MCF 10A (cell line): ENCODE data around the gene TRABD. TPM values are rescaled to one million over a fixed set of nuclear protein-coding genes. Genes with fewer than 3 reads are reported as not detected.
A peak's percentile ranks its signal among the peaks of the same experiment; 100 is the strongest.

Experiments used
- BruUV-seq: library from RNA; stranded (reverse); fragments of 400-500 nt; replicated peaks from 2 replicates; lab custom pipeline; 2021; lab: Mats Ljungman, UMichigan
- CTCF ChIA-PET: fragments of 300-600 bp; sonication (Branson Sonifier 250); formaldehyde crosslinking; extraction: SDS; loops from one replicate; lab custom pipeline; 2021; ENCODE audit warnings: antibody characterized with exemption, inconsistent platforms; lab: Yijun Ruan, JAX
- POLR2A ChIA-PET: fragments of 300-600, 350-650 bp; sonication (Branson Sonifier 250); formaldehyde crosslinking; extraction: SDS; loops from one replicate; lab custom pipeline; 2020; ENCODE audit warnings: antibody characterized with exemption, inconsistent platforms; lab: Yijun Ruan, JAX
- DNase-seq: peaks from one replicate; pipeline ENCODE4 v3.0.0-alpha.2; 2018; ENCODE audit not compliant: unreplicated experiment
- H3K27ac Mint-ChIP-seq: one replicate; pipeline ENCODE4 v1.8.0; 2022; ENCODE audit warnings: mild to moderate bottlenecking, low read depth, mixed read lengths; ENCODE audit not compliant: unreplicated experiment
- H3K27me3 Mint-ChIP-seq: one replicate; pipeline ENCODE4 v1.8.0; 2022; ENCODE audit warnings: mixed read lengths; ENCODE audit not compliant: insufficient read depth, unreplicated experiment
- H3K36me3 Mint-ChIP-seq: one replicate; pipeline ENCODE4 v1.8.0; 2022; ENCODE audit warnings: mild to moderate bottlenecking, moderate library complexity, mixed read lengths; ENCODE audit not compliant: insufficient read depth, unreplicated experiment
- H3K4me1 Mint-ChIP-seq: one replicate; pipeline ENCODE4 v1.8.0; 2022; ENCODE audit warnings: mixed read lengths; ENCODE audit not compliant: insufficient read depth, unreplicated experiment
- H3K4me3 Mint-ChIP-seq: one replicate; pipeline ENCODE4 v1.8.0; 2022; ENCODE audit warnings: mild to moderate bottlenecking, moderate library complexity, mixed read lengths; ENCODE audit not compliant: unreplicated experiment
- H3K9me3 Mint-ChIP-seq: one replicate; pipeline ENCODE4 v1.8.0; 2022; ENCODE audit warnings: mixed read lengths; ENCODE audit not compliant: unreplicated experiment
- CTCF ChIP-seq: fragments of 200-600 bp; IDR thresholded peaks from one replicate; pipeline ENCODE4 v1.8.0; 2022; ENCODE audit warnings: antibody characterized with exemption, mild to moderate bottlenecking; ENCODE audit not compliant: unreplicated experiment
- intact Hi-C: fragments of 100-400 bp; cut with micrococcal nuclease; formaldehyde crosslinking; loops from 2 replicates; pipeline ENCODE4 v1.14.1; 2022
- total RNA-seq: library from RNA; stranded (reverse); gene quantifications from 2 replicates; pipeline ENCODE4 v1.2.3, GENCODE V29; 2022

TRABD gene
- total RNA-seq, 1 experiment from 2014 or later: 63.8 TPM

GRCh38 chr22:50184004-50184901 lies 1.5 kb upstream of the TRABD start:
- H3K9me3 Mint-ChIP-seq: no peaks in the 10 kb centered on the region
- POLR2A ChIA-PET: no interaction called here
- no peaks in the 10 kb centered on the region for H3K4me1 Mint-ChIP-seq
- peak overlapping the region; percentile 64 for H3K4me3 Mint-ChIP-seq
- BruUV-seq: no TSS peak
- no peaks in the 10 kb centered on the region for H3K36me3 Mint-ChIP-seq
- peak overlapping the region; percentile 70 for H3K27ac Mint-ChIP-seq
- H3K27me3 Mint-ChIP-seq: no peaks in the 10 kb centered on the region
- intact Hi-C loops: no loop called here
- peak; percentile 62 for DNase-seq
- CTCF ChIA-PET: interaction anchor here (0.6 kb wide), 2 partner anchors 10 to 36 kb away, joined by 3 read pairs; no protein-coding TSS in a partner anchor
- TF ChIP-seq CTCF: no peak

GRCh38 chr22:50184902-50185374 lies 775 bp upstream of the TRABD start:
- ChIA-PET CTCF (interaction anchor here (0.6 kb wide), 1 partner anchor 9 kb away, joined by 3 read pairs; no protein-coding TSS in a partner anchor), POLR2A (no interaction called here)
- no peaks in the 10 kb centered on the region for H3K9me3 Mint-ChIP-seq
- no peak for TF ChIP-seq CTCF
- DNase-seq: no peak
- H3K4me1 Mint-ChIP-seq: no peaks in the 10 kb centered on the region
- no TSS peak for BruUV-seq
- peak overlapping the region; percentile 70 for H3K27ac Mint-ChIP-seq
- H3K4me3 Mint-ChIP-seq: peak overlapping the region; percentile 64
- intact Hi-C loops: no loop called here
- no peaks in the 10 kb centered on the region for H3K27me3 Mint-ChIP-seq
- peaks cover 4% of the 10 kb centered on the region for H3K36me3 Mint-ChIP-seq

GRCh38 chr22:50186181-50186714 lies 535 bp downstream of the TRABD start:
- no TSS peak for BruUV-seq
- peak overlapping the region; percentile 85 for H3K4me3 Mint-ChIP-seq
- ChIA-PET CTCF (interaction anchor here (0.9 to 1.5 kb wide), 3 partner anchors 25 to 157 kb away, joined by 3 to 10 read pairs (median 5); no protein-coding TSS in a partner anchor), POLR2A (interaction anchor here (0.8 to 2.2 kb wide), 5 partner anchors 11 to 102 kb away, joined by 3 to 7 read pairs (median 4); no protein-coding TSS in a partner anchor)
- H3K27me3 Mint-ChIP-seq: no peaks in the 10 kb centered on the region
- intact Hi-C loops: no loop called here
- no peaks in the 10 kb centered on the region for H3K9me3 Mint-ChIP-seq
- no peak for TF ChIP-seq CTCF
- peaks cover 2% of the 10 kb centered on the region for H3K4me1 Mint-ChIP-seq
- H3K36me3 Mint-ChIP-seq: peaks cover 9% of the 10 kb centered on the region
- H3K27ac Mint-ChIP-seq: peak overlapping the region; percentile 44
- no peak for DNase-seq
